Measurements from ENCODE around the gene MESP1.

- TF ChIP-seq CTCF (conservative IDR thresholded peaks at IDR 0.05; ENCODE audit: low read depth, low read length) (no peak), EZH2 (IDR thresholded peaks at IDR 0.05; ENCODE audit: low read length, unreplicated experiment) (no peak), EZH2phosphoT487 (IDR thresholded peaks at IDR 0.05; ENCODE audit: borderline replicate concordance, low read length) (no peak)
Observed at GRCh38 chr15:89724621-89725020, 26.4 kb downstream of the MESP1 start.

Data from PC-3 (cell line).